Heart right ventricle (tissue), 16 donors: ENCODE results near the gene ZNF367. TPM values are rescaled to one million over a fixed set of nuclear protein-coding genes. Genes with fewer than 3 reads are reported as not detected.

Source experiments
- ATAC-seq, 8 donors: fragments of 200-7000 bp; cut with Tn5 transposase; one replicate each; pipeline ENCODE4 v1.9.1; 2020; ENCODE audit warnings: mild to moderate bottlenecking in 8 of 8, moderate library complexity in 8 of 8, moderate number of reproducible peaks in 1 of 8
- DNase-seq, 2 donors: peaks; one replicate each; pipeline ENCODE4 v3.0.0-alpha.2; 2020
- H3K27ac ChIP-seq, 10 donors: fragments of 200-600 bp; sonication (generic) in 2 of 10; one replicate each; pipeline versions ENCODE4 v1.5.0 to v1.8.0; 2020 to 2022; ENCODE audit warnings: mild to moderate bottlenecking in 3 of 10
- H3K27me3 ChIP-seq, 7 donors: fragments of 200-600 bp; one replicate each; pipeline ENCODE4 v1.8.0; 2021 to 2022; ENCODE audit warnings: mild to moderate bottlenecking in 2 of 7
- H3K36me3 ChIP-seq, 9 donors: fragments of 200-600 bp; sonication (generic) in 1 of 9; one replicate each; pipeline versions ENCODE4 v1.5.0 to v1.8.0; 2020 to 2022; ENCODE audit warnings: mild to moderate bottlenecking in 2 of 9
- H3K4me1 ChIP-seq, 9 donors: fragments of 200-600 bp; sonication (generic) in 1 of 9; one replicate each; pipeline versions ENCODE4 v1.5.0 to v1.8.0; 2020 to 2022; ENCODE audit warnings: mild to moderate bottlenecking in 4 of 9
- H3K4me3 ChIP-seq, 10 donors: fragments of 200-600 bp; sonication (generic) in 2 of 10; one replicate each; pipeline versions ENCODE4 v1.5.0 to v1.8.0; 2020 to 2022; ENCODE audit warnings: mild to moderate bottlenecking in 7 of 10, moderate library complexity in 2 of 10
- H3K9me3 ChIP-seq, 11 donors: fragments of 200-600 bp in 10 of 11; sonication (generic) in 2 of 11; one replicate each; pipeline versions ENCODE4 v1.5.0 to v1.8.0; 2013 to 2022; ENCODE audit warnings: mild to moderate bottlenecking in 2 of 11, control low read depth in 1 of 11, moderate library complexity in 1 of 11
- WGBS, 2 donors: extraction: QIAGEN DNeasy Blood & Tissue Kit; methylation state at CpG; one replicate each; pipeline ENCODE4 v1.1.7; 2013; ENCODE audit warnings: inconsistent platforms in 1 of 2; 5-methylcytosine and 5-hydroxymethylcytosine counted together
- intact Hi-C, 10 donors: fragments of 100-400 bp; cut with DNase I; formaldehyde crosslinking; loops; one replicate each; pipeline versions ENCODE4 v1.11.1 to v1.14.2; 2022
- polyA plus RNA-seq, 2 donors: library from polyadenylated mRNA; stranded (reverse); fragments of 200-250 nt; gene quantifications; one replicate each; pipeline ENCODE4 v1.2.3, GENCODE V29; 2013
- total RNA-seq, 10 donors: library from RNA; stranded (reverse); fragmentation: NEBNext Ultra II Directional in 3 of 10; extraction: Animal tissue kit (Norgen Biotek cat#: 25700) in 3 of 10; gene quantifications; one replicate each; pipeline versions ENCODE4 v1.2.1 to v1.2.4, GENCODE V29; 2021 to 2023
- TF ChIP-seq, protein P1 (sequence below), 9 donors: fragments of 200-600 bp; sonication (generic) in 2 of 9; IDR thresholded peaks; one replicate each; pipeline versions ENCODE4 v1.5.0 to v1.8.0; 2021 to 2022; ENCODE audit warnings: antibody characterized with exemption in 9 of 9, mild to moderate bottlenecking in 5 of 9, moderate library complexity in 1 of 9
- donor health status: Arrhythmogenic right ventricular cardiomyopathy.
- donor health status: ischemic (EF 13 %, LVEDD 7.1; RV severe dilation, severe dysfunction).
- donor health status: healthy with polysubstance abuse.
- donor health status: DM: no; HTN: yes; CAD: no.
- donor health status: DM: no; HTN: no; CAD: no.
- donor health status: ischemic (EF 25% LVEDD 6.9; RV normal size, moderate dysfunction).
- donor health status: ischemic (EF 25% LVEDD 5.7; RV mildly dilated, moderate dysfunction).
- donor health status: healthy.
- donor health status: DM: yes; HTN: yes; CAD: no.
- donor health status: Ischemic cardiomyopathy.
- donor health status: ischemic (EF 35%, LVEDD 5.7; RV mildly dilated, moderate dysfunction).
- donor health status: nonischemic (EF 11% LVEDD 7.7; RV severe dilation, severe dysfunction).
- donor health status: DM: yes; HTN: yes; CAD: no.
- donor health status: PGD.
- donor health status: ischemic (EF 29% LVEDD 5.4; RV normal size, mild dysfunction).
- donor health status: nonischemic (EF 23%, LVEDD 6.1; RV moderate dilation, normal function).

The ZNF367 gene
- total and polyA plus RNA-seq, 12 donors, result 1.2 to 6.4 (median 3.8) TPM

DNA sequence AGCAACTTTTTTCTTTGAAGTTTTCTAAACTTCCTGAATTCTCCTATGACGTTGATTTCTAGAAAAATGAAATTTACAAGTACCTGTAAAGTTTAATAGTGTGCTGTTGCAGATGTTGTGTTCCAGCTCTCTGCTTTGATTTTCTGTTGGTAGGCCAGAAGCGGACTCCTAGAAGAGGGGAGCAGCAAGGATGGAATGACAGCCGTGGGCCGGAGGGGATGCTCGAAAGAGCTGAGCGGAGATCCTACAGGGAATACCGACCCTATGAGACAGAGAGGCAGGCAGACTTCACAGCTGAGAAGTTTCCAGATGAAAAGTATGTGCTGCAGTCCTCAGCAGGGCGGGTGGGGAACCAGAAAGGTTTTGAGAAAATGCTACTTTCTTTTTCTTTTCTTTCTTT lies 40.1 kb upstream of the ZNF367 start:
- intact Hi-C loops, result loop anchor here in 5 of 10 donors (10.0 kb wide), 4 partner anchors 107 to 197 kb away; partner anchors contain the start of gene PRXL2C (in 3 of the 5)
- Histone ChIP-seq H3K4me3 (no peak overlapping the region), H3K36me3 (peaks cover 0 to 51% (median 6%) of the 10 kb centered on the region in 9 donors), H3K27me3 (no peaks in the 10 kb centered on the region), H3K4me1 (peaks cover 0 to 15% (median 0%) of the 10 kb centered on the region in 9 donors), H3K9me3 (no peaks in the 10 kb centered on the region), H3K27ac (no peak overlapping the region)
- WGBS, 2 donors, result 91 to 93% methylated on average over 8 of the region's 8 CpGs
- ATAC-seq, result no peak
- no peak for DNase-seq
- TF ChIP-seq, protein P1, sequence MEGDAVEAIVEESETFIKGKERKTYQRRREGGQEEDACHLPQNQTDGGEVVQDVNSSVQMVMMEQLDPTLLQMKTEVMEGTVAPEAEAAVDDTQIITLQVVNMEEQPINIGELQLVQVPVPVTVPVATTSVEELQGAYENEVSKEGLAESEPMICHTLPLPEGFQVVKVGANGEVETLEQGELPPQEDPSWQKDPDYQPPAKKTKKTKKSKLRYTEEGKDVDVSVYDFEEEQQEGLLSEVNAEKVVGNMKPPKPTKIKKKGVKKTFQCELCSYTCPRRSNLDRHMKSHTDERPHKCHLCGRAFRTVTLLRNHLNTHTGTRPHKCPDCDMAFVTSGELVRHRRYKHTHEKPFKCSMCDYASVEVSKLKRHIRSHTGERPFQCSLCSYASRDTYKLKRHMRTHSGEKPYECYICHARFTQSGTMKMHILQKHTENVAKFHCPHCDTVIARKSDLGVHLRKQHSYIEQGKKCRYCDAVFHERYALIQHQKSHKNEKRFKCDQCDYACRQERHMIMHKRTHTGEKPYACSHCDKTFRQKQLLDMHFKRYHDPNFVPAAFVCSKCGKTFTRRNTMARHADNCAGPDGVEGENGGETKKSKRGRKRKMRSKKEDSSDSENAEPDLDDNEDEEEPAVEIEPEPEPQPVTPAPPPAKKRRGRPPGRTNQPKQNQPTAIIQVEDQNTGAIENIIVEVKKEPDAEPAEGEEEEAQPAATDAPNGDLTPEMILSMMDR (IDR thresholded peaks at IDR 0.05), result no peak

DNA sequence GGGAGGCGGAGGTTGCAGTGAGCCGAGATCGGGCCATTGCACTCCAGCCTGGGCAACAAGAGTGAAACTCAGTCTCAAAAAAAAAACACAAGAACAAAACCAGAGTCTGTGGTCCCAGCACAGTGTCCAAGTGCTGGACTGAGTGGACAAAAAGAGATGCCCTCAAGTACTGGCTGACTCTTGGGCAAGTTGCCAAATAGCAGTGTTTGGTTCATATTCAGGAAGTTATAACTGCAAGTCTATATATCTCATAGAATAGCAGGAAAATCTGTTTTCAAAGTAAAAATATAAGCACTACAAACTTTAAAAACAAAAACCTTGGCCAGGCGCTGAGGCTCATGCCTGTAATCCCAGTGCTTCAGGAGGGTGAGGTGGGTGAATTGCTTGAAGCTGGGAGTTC lies 39.1 kb upstream of the ZNF367 start:
- Histone ChIP-seq H3K36me3 (peaks cover 0 to 42% (median 6%) of the 10 kb centered on the region in 9 donors), H3K27me3 (no peaks in the 10 kb centered on the region), H3K4me1 (peaks cover 0 to 19% (median 0%) of the 10 kb centered on the region in 9 donors), H3K27ac (no peak overlapping the region), H3K9me3 (no peaks in the 10 kb centered on the region), H3K4me3 (no peak overlapping the region)
- intact Hi-C loops, result loop anchor here in 5 of 10 donors (10.0 kb wide), 4 partner anchors 108 to 198 kb away; partner anchors contain the start of gene PRXL2C (in 3 of the 5)
- ATAC-seq (no peak), DNase-seq (no peak)
- TF ChIP-seq, protein P1 (IDR thresholded peaks at IDR 0.05), result no peak
- WGBS, 2 donors, result 90 to 98% methylated on average over 4 of the region's 4 CpGs

DNA sequence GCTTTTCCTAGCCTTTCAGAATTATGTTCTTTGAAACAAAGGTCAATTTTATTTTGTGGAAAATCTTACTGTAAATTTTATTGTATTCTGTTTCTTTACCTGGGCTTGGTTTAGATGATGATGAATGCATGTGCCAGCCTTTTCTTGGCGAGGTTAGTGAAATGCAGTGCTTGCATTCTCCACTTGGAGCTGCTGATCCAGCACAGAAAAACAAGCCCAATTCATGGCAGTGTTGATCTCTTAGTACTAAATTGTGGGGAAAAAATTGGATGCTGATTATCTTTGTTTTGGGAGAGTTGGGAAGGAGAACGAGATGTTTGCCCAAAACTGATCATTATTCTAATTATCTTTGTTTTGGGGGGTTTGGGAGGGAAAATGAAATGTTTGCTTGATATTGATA lies 35.5 kb upstream of the ZNF367 start:
- ATAC-seq (no peak), DNase-seq (peak in 1 of 2 donors; percentile 18)
- Histone ChIP-seq H3K27ac (no peak overlapping the region), H3K27me3 (peaks cover 0 to 25% (median 0%) of the 10 kb centered on the region in 7 donors), H3K4me3 (no peak overlapping the region), H3K4me1 (peaks cover 0 to 38% (median 11%) of the 10 kb centered on the region in 9 donors), H3K36me3 (peaks cover 0 to 6% (median 0%) of the 10 kb centered on the region in 9 donors), H3K9me3 (no peaks in the 10 kb centered on the region)
- intact Hi-C loops, result loop anchor here in 9 of 10 donors (5.0 to 10.0 kb wide), 11 partner anchors 36 to 214 kb away; partner anchors contain the start of genes PRXL2C (in 3 of the 9), CDC14B (in 1 of the 9), SLC35D2 (in 1 of the 9) and ZNF367 (in 1 of the 9)
- TF ChIP-seq, protein P1 (IDR thresholded peaks at IDR 0.05), result peak; percentile 13 to 69 (median 49)
- WGBS, 2 donors, result 42 to 47% methylated on average over 2 of the region's 2 CpGs

DNA sequence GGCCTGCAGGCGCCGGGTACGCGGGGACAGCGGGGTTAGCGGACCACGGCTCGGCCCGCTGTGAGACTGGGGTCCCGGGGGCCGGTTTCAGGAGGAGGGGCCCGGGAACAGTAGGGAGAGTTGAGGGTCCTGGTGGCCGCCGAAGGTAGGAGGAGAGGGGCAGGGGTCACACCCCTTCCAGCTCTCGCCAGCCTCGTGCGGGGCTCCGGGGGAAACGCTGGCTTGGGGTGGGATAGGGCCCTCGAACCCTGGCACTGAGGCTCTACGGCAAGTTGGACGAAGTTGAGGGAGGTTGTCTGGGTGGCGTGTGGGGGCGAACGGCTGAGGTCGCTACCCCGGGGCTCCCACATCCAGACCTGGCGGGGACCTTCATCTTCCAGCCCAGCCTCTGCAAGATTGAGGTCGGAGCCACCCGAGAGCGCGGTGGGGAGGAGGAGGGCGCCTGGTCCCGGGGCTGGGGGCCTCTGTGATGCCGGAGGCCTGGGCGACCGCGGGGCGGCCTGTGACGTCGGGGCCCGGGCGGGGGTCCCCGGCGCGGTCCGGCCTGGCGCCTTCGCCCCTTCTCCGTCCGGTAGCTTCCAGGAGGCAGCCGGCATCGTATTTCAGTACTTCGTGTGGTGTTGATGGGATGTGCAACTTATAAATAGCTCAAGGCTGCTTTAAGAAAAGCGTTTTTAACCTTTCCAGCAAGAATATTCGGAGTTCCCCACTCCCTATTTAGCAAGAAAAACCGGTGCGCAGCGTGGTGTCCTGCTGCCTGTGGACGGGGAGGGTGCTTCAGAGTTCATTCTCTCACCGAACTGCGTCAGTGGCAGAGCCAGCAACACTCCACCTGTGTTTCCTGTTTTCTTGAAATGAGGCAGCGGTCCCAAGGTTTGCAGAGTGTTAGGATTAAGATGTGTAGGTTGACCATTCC lies 32.7 kb upstream of the ZNF367 start:
- Histone ChIP-seq H3K27me3 (peaks cover 0 to 30% (median 0%) of the 10 kb centered on the region in 7 donors), H3K27ac (peak overlapping the region; percentile 53 to 94 (median 84)), H3K4me1 (peaks cover 0 to 33% (median 11%) of the 10 kb centered on the region in 9 donors), H3K4me3 (peak overlapping the region; percentile 68 to 97 (median 84)), H3K9me3 (no peaks in the 10 kb centered on the region), H3K36me3 (no peaks in the 10 kb centered on the region)
- peak in 1 of 8 donors; percentile 10 for ATAC-seq
- WGBS, 2 donors, result 1% methylated on average over 63 of the region's 63 CpGs
- peak; percentile 17 to 32 for DNase-seq
- TF ChIP-seq, protein P1 (IDR thresholded peaks at IDR 0.05), result no peak
- intact Hi-C loops, result loop anchor here in 9 of 10 donors (1.0 to 10.0 kb wide), 13 partner anchors 32 to 216 kb away; partner anchors contain the start of genes PRXL2C (in 3 of the 9), ZNF367 (in 3 of the 9), CDC14B (in 1 of the 9) and SLC35D2 (in 1 of the 9)
